IgD-negative memory B cell (primary cell): Measurements from ENCODE around the gene FBLN2. TPM values are rescaled to one million over a fixed set of nuclear protein-coding genes. Genes with fewer than 3 reads are reported as not detected.

Experiments
- H3K27ac Mint-ChIP-seq, 3 donors: one replicate each; pipeline ENCODE4 v1.8.0; 2020 to 2022; ENCODE audit warnings: mild to moderate bottlenecking in 3 of 3, mixed read lengths in 3 of 3, moderate library complexity in 1 of 3
- H3K27me3 Mint-ChIP-seq: one replicate; pipeline ENCODE4 v1.8.0; 2021; ENCODE audit warnings: mixed read lengths
- H3K36me3 Mint-ChIP-seq: one replicate; pipeline ENCODE4 v1.8.0; 2020; ENCODE audit warnings: mild to moderate bottlenecking, mixed read lengths
- H3K4me1 Mint-ChIP-seq, 3 donors: one replicate each; pipeline ENCODE4 v1.8.0; 2020 to 2022; ENCODE audit warnings: mixed read lengths in 3 of 3, mild to moderate bottlenecking in 1 of 3
- H3K4me3 Mint-ChIP-seq, 4 donors: one replicate each; pipeline ENCODE4 v1.8.0; 2020 to 2022; ENCODE audit warnings: mild to moderate bottlenecking in 4 of 4, mixed read lengths in 4 of 4, moderate library complexity in 3 of 4
- H3K9me3 Mint-ChIP-seq, 3 donors: one replicate each; pipeline ENCODE4 v1.8.0; 2020 to 2021; ENCODE audit warnings: mixed read lengths in 3 of 3, mild to moderate bottlenecking in 1 of 3
- polyA plus RNA-seq: library from polyadenylated mRNA; unstranded; fragments of 300-500 nt; fragmentation: Illumina TruSeq; gene quantifications from one replicate; pipeline ENCODE4 v1.2.3, GENCODE V29; 2021

The FBLN2 gene
- polyA plus RNA-seq, 1 donor from 2014 or later, result 4.4 TPM

DNA sequence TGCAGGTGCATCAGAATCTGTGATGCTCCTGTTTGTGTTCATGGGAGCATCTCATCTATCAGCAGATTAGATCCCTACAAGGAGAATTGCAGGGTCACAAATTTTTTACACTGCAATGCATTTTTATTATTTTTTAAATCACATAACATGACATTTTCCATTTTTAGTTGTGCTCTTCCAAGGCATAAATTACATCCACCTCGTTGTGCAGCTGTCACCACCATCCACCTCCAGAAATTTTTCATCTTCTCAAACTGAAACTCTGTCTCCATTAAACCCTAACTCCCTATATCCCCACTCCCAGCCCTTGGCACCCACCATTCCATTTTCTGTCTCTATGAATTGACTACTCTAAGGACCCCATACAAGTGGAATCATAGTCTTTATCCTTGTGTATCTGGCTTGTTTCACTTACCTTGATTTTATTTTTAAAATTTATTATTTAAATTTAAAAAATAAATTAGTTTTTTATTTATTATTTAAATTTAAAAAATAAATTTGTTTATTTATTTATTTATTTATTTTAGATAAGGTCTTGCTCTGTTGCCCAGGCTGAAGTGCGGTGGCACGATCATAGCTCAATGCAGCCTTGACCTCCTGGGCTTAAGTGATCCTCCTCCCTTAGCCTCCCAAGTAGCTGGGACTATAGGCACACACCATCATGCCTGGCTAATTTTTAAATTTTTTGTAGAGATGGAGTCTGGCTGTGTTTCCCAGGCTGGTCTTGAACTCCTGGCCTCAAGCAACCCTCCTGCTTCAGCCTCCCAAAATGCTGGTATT, 47.7 kb downstream of the FBLN2 start:
- Mint-ChIP-seq H3K36me3 (no peaks in the 10 kb centered on the region), H3K27ac (peak overlapping the region in 2 of 3 donors; percentile 17 to 23), H3K27me3 (peaks cover 9% of the 10 kb centered on the region), H3K9me3 (no peaks in the 10 kb centered on the region), H3K4me3 (no peak overlapping the region), H3K4me1 (peaks cover 0 to 3% (median 0%) of the 10 kb centered on the region in 3 donors)

DNA sequence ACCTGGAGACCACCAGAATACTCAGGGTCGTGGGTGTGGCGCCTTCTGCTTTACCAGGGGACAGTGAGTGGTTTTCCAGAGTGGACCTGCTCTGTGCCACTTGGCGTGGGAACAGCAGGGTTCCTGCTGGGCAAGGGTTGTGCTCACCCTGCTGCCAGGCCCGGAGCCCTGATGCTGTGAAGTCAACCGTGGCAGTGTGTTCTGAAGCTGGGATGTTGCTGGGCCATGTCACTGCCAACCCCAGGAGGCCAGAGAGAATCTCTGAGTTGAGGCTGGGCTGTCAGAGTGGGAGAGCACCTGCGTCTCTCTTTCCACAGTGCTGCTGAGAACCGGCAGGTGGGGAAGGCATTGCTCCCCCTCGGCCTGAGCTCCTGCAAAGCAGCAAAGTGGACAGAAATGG, 48.7 kb downstream of the FBLN2 start:
- Mint-ChIP-seq H3K36me3 (no peaks in the 10 kb centered on the region), H3K4me1 (peaks cover 0 to 3% (median 0%) of the 10 kb centered on the region in 3 donors), H3K9me3 (no peaks in the 10 kb centered on the region), H3K4me3 (no peak overlapping the region), H3K27ac (peak overlapping the region in 1 of 3 donors; percentile 39), H3K27me3 (peaks cover 9% of the 10 kb centered on the region)

DNA sequence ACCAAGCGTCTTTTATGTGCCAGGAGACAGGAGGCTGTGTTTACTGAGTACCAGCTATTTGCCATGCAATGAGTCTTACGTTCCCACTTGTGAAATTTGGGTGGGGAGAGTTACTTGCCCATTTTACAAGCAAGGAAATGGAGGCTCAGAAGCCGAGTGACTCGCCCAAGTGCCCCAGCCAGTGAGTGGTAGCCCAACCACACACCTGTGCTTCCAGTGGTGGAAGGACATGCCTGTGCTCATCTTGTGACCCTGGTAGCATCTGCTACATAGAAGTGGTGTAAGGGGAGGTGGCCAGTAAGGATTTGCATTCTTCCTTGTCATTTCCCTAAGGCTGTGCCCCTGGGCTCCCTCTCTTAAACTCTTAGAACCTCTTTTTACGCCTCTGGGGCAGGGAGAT, 49.3 kb downstream of the FBLN2 start:
- peaks cover 9% of the 10 kb centered on the region for H3K27me3 Mint-ChIP-seq
- peaks cover 0 to 3% (median 0%) of the 10 kb centered on the region in 3 donors for H3K4me1 Mint-ChIP-seq
- H3K4me3 Mint-ChIP-seq, result no peak overlapping the region
- no peak overlapping the region for H3K27ac Mint-ChIP-seq
- H3K36me3 Mint-ChIP-seq, result no peaks in the 10 kb centered on the region
- H3K9me3 Mint-ChIP-seq, result no peaks in the 10 kb centered on the region

DNA sequence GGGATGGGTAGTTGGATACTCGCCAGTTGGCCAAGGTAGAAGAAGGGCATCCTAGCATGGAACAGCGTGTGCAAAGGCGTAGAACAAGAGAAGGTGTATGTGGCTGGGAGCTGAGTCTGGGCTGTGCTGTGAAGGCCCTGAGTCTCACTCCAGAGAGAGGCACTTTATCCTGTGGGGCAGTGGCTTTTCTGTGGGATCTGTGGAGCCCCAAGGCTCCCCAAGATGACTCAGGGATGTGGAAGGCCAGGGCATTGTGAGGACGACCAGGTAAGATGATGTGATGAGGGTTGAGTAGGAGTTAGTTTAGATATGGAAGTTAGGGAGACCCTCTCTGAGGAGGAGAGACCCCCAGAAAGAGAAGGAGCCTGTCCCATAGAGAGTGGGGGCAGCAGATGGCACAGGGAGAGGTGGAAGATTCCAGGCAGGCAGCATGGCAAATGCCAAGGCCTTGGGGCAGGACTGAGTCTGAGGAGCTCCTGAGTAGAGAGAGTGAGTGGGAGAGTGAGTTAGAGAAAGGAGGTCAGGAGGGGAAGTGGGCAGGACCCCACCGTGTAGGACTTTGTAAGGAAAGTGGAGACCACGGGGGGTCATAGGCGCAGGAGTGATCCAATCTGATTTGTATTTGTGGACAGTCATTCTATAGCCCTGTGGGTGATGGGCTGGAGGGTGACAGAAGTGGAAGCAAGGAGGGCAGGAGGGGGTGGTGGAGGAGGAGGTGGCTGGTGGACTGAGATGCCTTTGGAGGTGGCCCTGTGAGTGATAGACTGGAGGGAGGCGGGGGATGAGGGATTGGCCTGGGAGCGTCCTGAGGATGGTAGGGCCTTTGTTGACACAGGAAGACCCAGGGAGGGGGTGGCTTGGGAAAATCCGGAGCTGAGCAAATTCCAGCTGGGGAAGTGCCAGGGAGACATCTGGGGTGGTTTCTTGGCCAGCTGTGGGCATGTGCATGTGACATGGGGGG, 50.3 kb downstream of the FBLN2 start:
- Mint-ChIP-seq H3K27me3 (peaks cover 7% of the 10 kb centered on the region), H3K27ac (no peak overlapping the region), H3K36me3 (peaks cover 2% of the 10 kb centered on the region), H3K4me3 (no peak overlapping the region), H3K4me1 (peaks cover 0 to 3% (median 0%) of the 10 kb centered on the region in 3 donors), H3K9me3 (no peaks in the 10 kb centered on the region)

DNA sequence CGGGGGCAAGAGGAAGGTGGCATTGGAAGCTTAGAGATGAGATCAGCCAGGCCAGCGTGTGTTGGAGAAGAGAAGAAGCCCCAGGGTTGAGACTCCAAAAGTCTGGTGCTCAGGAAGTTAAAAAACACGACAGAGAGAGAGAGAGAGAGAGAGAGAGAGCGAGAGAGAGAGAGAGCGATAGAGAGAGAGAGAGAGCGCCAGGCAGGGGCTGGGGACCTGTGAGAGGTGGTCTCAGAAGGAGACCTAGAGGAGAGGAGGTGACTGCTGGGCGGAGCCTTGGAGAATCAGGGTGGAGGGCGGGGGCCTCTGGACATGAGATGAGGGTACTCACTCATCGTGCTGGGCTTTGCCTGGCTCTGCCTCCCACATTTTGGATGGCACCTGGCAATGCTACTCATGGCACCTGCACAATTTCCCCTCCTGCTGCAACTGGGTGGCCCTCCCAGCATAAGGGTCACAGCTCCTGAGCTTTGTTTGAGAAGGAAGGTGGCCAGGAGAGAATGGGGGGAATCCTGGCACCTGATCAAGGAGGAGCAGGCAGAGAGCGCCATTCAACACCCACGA, 51.0 kb downstream of the FBLN2 start:
- H3K9me3 Mint-ChIP-seq, result no peaks in the 10 kb centered on the region
- peaks cover 2% of the 10 kb centered on the region for H3K36me3 Mint-ChIP-seq
- H3K4me1 Mint-ChIP-seq, result peaks cover 0 to 3% (median 0%) of the 10 kb centered on the region in 3 donors
- no peak overlapping the region for H3K4me3 Mint-ChIP-seq
- H3K27me3 Mint-ChIP-seq, result peaks cover 3% of the 10 kb centered on the region
- H3K27ac Mint-ChIP-seq, result no peak overlapping the region

DNA sequence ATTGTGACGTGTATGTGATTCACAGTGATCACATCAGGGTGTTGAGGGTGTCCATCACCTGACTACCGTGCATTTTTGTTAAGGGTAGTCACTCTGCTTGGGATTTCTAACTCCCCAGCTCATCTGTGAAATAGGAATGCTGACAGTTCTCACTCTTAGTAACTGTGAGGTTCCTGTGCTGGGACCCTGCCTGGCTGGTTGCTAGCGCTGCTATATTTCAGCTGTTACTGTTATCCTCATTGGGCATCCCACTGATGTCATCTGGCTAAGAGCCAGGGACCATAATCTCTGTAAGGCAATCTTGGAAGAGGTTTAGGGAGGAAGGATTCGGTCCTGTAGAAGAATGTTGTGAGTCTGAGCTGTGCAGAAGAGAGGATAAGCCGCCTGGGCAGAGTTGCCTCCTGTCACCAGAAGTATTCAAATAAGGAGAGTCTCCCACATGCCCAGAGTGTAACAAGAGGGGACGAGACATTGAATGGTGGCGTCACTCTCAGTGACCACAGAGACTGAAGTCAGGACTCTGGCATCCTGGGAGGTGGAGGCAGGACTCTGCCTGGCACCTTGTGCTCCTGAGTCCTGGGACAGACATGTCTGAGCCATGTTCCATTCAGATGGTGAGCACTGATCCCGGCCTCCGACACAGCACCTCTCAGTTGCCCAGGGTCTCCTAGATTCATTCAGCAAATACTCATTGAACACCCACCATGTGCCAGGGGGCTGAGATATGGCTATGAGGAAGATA, 52.2 kb downstream of the FBLN2 start:
- Mint-ChIP-seq H3K9me3 (no peaks in the 10 kb centered on the region), H3K27ac (no peak overlapping the region), H3K4me1 (peaks cover 0 to 3% (median 0%) of the 10 kb centered on the region in 3 donors), H3K4me3 (no peak overlapping the region), H3K27me3 (peaks cover 3% of the 10 kb centered on the region), H3K36me3 (peaks cover 2% of the 10 kb centered on the region)

DNA sequence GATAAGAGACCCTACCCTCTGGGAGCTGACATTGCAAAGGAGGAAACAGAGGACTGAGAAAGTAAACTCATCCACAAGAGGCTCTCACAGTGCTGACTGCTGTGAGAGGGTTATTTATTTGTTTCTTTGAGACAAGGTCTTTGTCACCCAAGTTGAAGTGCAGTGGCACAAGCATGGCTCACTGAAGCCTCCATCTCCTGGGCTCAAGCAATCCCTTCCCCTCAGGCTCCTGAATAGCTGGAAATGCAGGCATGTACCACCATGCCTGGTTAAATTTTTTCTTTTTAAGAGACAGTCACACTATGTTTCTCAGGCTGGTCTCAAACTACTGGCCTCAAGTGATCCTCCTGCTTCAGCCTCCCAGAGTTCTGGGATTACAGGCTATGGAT, 52.8 kb downstream of the FBLN2 start:
- peaks cover 3% of the 10 kb centered on the region for H3K27me3 Mint-ChIP-seq
- peaks cover 0 to 3% (median 0%) of the 10 kb centered on the region in 3 donors for H3K4me1 Mint-ChIP-seq
- H3K4me3 Mint-ChIP-seq, result no peak overlapping the region
- peaks cover 2% of the 10 kb centered on the region for H3K36me3 Mint-ChIP-seq
- no peaks in the 10 kb centered on the region for H3K9me3 Mint-ChIP-seq
- H3K27ac Mint-ChIP-seq, result no peak overlapping the region

DNA sequence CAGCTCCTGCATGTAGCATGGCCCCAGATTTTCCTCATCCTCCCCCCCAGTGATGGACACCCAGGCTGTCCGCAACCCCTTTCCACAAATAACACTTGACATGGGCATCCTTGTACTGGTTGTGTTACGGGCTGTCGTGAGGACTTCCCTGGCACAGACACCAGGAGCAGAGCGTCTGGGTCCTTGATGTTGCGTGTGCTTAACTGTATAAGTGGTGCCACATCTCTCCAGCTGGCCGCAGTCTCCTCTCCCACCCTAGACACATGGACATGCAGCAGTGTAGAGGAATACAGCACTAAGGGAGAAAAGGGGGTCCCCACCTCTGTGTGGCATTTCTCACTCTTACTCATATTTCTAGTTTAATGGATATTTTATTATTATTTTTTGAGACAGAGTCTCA, 56.6 kb downstream of the FBLN2 start:
- Mint-ChIP-seq H3K36me3 (peaks cover 2% of the 10 kb centered on the region), H3K4me3 (no peak overlapping the region)

DNA sequence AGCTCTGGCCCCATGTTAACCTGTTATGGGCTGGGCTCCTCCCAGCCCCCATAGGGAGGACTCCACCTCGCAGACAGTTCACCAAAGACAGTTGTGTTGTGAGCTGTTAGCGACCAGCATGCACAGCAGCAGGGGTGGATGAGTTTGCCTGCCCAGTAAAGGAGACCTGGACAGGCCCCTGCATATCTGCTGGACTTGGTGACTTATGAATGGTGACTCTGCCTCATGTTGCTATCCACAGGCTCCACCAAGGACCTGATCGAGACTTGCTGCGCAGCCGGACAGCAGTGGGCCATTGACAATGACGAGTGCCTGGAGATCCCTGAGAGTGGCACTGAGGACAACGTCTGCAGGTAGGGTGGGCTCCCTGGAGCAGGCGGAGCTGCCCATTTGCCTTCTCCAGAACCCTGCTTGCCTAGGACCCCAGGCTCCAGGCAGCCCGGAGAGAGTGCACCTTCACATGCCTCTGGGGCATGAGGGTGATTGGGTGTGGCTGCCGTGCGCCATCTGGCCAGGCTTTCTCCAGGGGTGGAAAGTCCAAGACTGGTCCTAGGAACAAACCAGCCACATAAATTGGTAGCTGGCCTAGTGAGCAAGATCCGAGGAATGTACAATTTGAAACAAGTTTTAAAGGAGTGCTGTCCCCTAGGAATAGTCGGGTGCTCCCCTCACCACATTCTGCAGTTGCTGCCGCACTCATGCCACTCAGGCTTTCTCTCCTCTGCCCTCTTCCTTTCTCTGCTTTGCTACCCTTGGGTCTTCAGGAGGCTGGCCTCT, 59.1 kb downstream of the FBLN2 start:
- Mint-ChIP-seq H3K27ac (no peak overlapping the region), H3K4me1 (no peaks in the 10 kb centered on the region), H3K9me3 (no peaks in the 10 kb centered on the region), H3K27me3 (peaks cover 11% of the 10 kb centered on the region), H3K4me3 (peak overlapping the region in 1 of 4 donors; percentile 8), H3K36me3 (peaks cover 2% of the 10 kb centered on the region)

More for the DNA sequence above, 56.6 kb downstream of the FBLN2 start:
- H3K27ac Mint-ChIP-seq, result no peak overlapping the region
- H3K9me3 Mint-ChIP-seq, result no peaks in the 10 kb centered on the region
- H3K27me3 Mint-ChIP-seq, result peaks cover 4% of the 10 kb centered on the region
- no peaks in the 10 kb centered on the region for H3K4me1 Mint-ChIP-seq

DNA sequence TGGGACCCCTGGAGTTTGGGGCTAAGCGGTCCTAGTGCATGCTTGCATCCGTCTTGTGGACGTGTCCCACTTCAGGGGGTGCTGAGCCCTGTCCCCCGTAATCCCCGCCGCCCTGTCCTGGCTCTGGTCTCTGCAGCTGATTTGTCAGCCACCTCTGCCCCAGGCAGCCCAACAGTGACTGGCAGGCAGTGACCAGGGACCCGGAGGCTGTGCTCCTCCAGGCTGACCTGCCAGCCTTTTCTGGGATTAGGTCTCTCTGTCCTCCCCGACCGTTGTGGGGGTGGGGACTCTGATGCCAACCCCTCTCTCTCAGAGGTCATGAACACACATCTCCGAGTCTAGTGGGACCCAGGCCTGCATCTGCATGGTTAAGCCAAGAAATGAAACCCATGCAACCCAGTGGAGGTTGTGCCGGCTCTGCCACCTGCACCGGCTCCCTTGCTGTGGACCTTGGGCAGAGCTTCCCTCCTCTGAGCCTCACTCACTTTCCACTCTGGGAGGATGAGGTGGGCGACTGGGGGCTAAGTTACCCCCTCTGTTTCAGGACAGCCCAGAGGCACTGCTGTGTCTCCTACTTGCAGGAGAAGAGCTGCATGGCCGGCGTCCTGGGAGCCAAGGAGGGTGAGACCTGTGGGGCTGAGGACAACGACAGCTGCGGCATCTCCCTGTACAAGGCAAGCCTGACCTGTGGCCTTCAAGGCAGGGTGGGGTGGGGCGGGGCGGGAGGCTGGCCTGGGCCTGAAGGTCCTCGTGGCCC, 60.2 kb downstream of the FBLN2 start:
- Mint-ChIP-seq H3K36me3 (no peaks in the 10 kb centered on the region), H3K4me1 (no peaks in the 10 kb centered on the region), H3K27ac (peak overlapping the region in 1 of 3 donors; percentile 46), H3K27me3 (peaks cover 11% of the 10 kb centered on the region), H3K4me3 (no peak overlapping the region), H3K9me3 (no peaks in the 10 kb centered on the region)

DNA sequence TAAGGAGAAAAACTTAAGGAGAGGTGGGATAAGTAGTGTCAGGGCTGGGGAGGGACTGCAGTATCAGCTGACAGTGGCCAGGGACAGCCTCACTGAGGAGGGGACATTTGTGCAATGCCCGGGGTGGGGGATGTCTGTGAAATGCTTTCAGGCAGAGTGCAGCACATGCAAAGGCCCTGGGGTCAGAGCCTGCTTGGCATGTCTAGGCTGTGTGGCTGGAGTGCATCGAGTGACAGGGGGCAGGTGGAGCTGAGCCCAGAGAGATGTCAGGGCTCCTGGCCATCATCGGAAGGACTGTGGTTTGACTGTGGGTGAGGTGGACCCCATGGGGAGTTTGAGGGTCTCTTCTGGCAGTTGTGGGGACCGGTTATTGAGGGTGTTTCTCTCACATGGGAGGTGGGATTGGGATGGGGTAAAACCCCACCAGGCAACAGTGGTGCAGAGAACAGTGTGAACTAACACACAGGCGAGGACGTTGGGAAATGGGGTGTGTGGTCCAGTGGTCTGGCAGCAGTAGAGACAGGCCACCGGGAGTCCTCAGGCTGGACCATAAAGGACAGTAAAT, 61.2 kb downstream of the FBLN2 start:
- peaks cover 11% of the 10 kb centered on the region for H3K27me3 Mint-ChIP-seq
- peaks cover 0 to 2% (median 0%) of the 10 kb centered on the region in 3 donors for H3K9me3 Mint-ChIP-seq

DNA sequence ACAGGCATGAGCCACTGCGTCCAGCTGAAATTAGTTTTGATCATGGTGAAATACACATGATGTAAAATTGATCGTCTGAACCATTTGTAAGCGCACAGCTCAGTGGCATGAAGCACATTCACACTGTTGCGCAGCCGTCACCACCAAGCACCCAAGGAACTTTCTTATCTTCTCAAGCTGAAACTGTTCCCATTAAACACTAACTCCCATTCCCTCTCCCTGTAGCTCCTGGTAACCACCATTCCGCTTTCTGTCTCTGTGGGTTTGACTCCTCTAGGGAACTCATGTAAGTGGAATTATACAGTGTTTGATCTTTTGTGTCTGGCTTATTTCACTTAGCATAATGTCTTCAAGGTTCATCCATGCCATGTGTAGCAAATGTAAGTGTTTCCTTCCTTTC, 62.3 kb downstream of the FBLN2 start:
- Mint-ChIP-seq H3K4me3 (no peak overlapping the region), H3K27me3 (peaks cover 11% of the 10 kb centered on the region), H3K36me3 (no peaks in the 10 kb centered on the region), H3K4me1 (no peaks in the 10 kb centered on the region), H3K27ac (no peak overlapping the region), H3K9me3 (peaks cover 0 to 2% (median 0%) of the 10 kb centered on the region in 3 donors)

More for the DNA sequence above, 61.2 kb downstream of the FBLN2 start:
- no peak overlapping the region for H3K27ac Mint-ChIP-seq
- no peak overlapping the region for H3K4me3 Mint-ChIP-seq
- no peaks in the 10 kb centered on the region for H3K36me3 Mint-ChIP-seq
- no peaks in the 10 kb centered on the region for H3K4me1 Mint-ChIP-seq

DNA sequence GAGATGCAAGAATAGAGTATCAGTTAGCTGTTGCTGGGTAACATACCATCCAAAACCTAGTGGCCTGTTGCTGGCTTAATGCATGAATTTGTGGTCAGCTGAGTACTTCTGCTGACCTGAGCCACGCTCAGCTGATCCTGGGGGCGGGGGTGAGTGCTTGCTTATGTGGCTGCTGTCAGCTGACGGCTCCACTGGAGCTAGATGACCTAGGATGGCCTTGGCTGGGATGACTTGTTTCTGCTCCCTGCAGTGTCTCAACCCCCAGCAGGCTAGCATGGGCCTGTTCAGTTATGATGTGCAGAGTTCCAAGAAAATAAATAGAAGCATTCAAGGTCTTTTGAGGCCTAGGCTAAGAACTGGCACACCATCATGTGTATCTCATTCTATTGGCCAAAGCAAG, 63.9 kb downstream of the FBLN2 start:
- no peaks in the 10 kb centered on the region for H3K36me3 Mint-ChIP-seq
- no peak overlapping the region for H3K27ac Mint-ChIP-seq
- no peak overlapping the region for H3K4me3 Mint-ChIP-seq
- peaks cover 11% of the 10 kb centered on the region for H3K27me3 Mint-ChIP-seq
- H3K4me1 Mint-ChIP-seq, result no peaks in the 10 kb centered on the region
- H3K9me3 Mint-ChIP-seq, result peaks cover 0 to 2% (median 0%) of the 10 kb centered on the region in 3 donors
